Medulla oblongata (tissue), 1 donor: ENCODE data around the gene TRIM67.
"Not testable (repeated sequence)": the region's sequence is repeated elsewhere in the genome, so short reads cannot be mapped to it uniquely, and the experiment has no call there.

ENCODE experiments used
- DNase-seq: peaks from one replicate; pipeline ENCODE4 v3.0.0-alpha.2; 2015; ENCODE audit errors: extremely low spot score

Gene TRIM67

GRCh38 chr1:231203259-231204057, 41.6 kb downstream of the TRIM67 start:
- no peak for DNase-seq

- peak; percentile 37 for DNase-seq
These were observed 45.0 kb downstream of the TRIM67 start for GRCh38 chr1:231206856-231207255.

- no peak for DNase-seq
These were observed 45.6 kb downstream of the TRIM67 start for GRCh38 chr1:231207437-231207836.

GRCh38 chr1:231208980-231209379, 47.1 kb downstream of the TRIM67 start:
- no peak for DNase-seq

- DNase-seq = no peak
These were observed 47.7 kb downstream of the TRIM67 start for GRCh38 chr1:231209531-231209930.

GRCh38 chr1:231210126-231210525, 48.3 kb downstream of the TRIM67 start:
- no peak for DNase-seq

- peak; percentile 90 for DNase-seq
These were observed 49.4 kb downstream of the TRIM67 start for GRCh38 chr1:231211005-231211857.

GRCh38 chr1:231212301-231212700, 50.4 kb downstream of the TRIM67 start:
- DNase-seq = not testable (repeated sequence)

- DNase-seq = no peak
These were observed 52.1 kb downstream of the TRIM67 start for GRCh38 chr1:231213831-231214573.

GRCh38 chr1:231214918-231215680, 53.2 kb downstream of the TRIM67 start:
- DNase-seq = no peak

GRCh38 chr1:231215681-231216385, 54.0 kb downstream of the TRIM67 start:
- DNase-seq = no peak

- DNase-seq = peak; percentile 7
These were observed 54.6 kb downstream of the TRIM67 start for GRCh38 chr1:231216498-231216897.

- no peak for DNase-seq
These were observed 55.2 kb downstream of the TRIM67 start for GRCh38 chr1:231217056-231217455.

- no peak for DNase-seq
These were observed 56.2 kb downstream of the TRIM67 start for GRCh38 chr1:231218078-231218477.

GRCh38 chr1:231219422-231220401, 57.9 kb downstream of the TRIM67 start:
- DNase-seq = no peak

GRCh38 chr1:231220801-231221200, 58.9 kb downstream of the TRIM67 start:
- DNase-seq = no peak

- peak; percentile 10 for DNase-seq
These were observed 64.3 kb downstream of the TRIM67 start for GRCh38 chr1:231226156-231226555.

- DNase-seq = no peak
These were observed 69.7 kb downstream of the TRIM67 start for GRCh38 chr1:231231511-231231910.
